HG03457 (cell line): ENCODE measurements around the gene AGAP1.

Experiments used
- ATAC-seq: cut with Tn5 transposase; IDR thresholded peaks from one replicate; pipeline ENCODE4 v1.9.1; 2021; ENCODE audit warnings: moderate number of reproducible peaks; ENCODE audit not compliant: unreplicated experiment

Gene AGAP1

DNA sequence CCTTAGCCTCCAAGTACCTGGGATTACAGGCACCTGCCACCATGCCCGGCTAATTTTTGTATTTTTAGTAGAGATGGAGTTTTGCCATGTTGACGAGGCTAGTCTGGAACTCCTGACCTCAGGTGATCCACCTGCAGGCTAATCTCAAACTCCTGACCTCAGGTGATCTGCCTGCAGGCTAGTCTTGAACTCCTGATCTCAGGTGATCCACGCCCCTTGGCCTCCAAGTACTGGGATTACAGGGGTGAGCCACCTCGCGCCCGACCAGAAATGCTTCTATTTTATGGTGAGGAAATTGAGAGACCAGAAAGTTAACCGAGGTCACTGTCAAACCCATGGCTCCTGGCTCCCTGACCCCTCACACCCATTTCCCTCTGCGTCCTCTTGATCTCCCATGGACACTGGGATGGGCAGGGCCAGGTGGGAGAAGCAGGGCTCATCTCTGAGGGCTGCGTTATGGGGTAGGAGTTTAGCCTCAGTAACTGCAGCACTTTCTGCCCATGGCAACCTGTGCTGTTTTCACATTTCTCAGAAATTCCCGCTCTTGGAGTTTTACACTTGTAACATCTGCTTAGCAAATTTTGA, 210.0 kb downstream of the AGAP1 start:
- no peak for ATAC-seq

DNA sequence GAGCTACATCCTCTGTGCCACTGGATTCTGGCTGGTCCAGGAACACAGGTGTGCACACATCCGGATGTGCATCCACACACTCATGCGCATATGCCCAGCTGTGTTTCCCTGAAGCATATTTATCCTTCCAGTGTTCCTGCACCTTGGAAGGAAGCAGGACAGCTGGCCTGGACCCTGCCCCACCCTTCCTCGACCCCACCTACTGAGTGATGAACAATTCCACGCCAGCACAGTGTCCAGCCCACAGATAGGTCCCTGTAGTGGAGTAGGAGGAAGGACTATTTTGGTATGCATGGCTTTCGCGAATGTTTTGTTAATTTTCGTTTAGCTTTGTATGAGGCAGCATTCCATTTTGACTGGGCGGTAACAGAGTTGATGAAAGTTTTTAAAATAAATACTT, 211.5 kb downstream of the AGAP1 start:
- no peak for ATAC-seq

DNA sequence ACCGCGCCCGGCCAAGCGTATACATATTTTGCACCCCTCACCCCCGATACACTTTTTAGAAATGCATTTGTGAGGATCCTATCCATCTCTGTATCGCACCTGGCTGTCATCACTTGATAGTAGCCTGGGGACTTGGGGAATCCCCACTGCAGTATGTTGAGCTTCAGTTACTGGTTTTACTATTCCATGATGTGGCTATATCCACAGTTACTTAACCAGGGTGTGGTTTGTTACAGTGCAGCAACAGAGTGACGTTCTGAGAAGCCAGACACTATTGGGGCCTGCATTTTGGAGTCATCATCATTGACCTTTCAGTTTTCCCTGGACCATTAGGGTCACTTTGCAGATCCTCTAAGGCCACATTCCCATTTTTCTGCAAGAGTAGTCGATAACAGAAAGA, 212.7 kb downstream of the AGAP1 start:
- ATAC-seq: no peak

DNA sequence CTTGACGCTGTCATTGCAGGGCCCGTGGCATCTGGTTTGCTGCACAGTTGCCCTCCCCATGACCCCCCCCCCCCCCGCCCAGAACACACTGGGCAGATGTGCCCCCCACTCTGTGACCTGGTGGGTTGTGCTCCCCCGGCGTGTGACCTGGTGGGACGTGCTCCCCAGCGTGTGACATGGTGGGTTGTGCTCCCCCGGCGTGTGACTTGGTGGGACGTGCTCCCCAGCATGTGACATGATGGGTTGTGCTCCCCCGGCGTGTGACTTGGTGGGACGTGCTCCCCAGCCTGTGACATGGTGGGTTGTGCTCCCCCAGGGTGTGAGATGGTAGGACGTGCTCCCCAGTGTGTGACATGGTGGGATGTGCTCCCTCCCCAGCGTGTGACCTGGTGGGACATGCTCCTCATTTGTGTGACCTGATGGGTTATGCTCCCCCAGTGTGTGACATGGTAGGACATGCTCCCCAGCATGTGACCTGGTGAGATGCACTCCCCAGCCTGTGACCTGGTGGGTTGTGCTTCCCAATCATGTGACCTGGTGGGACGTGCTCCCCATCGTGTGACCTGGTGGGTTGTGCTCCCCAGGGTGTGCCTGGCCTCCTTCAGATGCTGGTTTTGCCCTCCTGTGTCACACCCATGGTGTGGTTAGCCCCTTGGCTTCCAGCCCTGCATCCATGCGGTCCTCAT, 213.7 kb downstream of the AGAP1 start:
- no peak for ATAC-seq

DNA sequence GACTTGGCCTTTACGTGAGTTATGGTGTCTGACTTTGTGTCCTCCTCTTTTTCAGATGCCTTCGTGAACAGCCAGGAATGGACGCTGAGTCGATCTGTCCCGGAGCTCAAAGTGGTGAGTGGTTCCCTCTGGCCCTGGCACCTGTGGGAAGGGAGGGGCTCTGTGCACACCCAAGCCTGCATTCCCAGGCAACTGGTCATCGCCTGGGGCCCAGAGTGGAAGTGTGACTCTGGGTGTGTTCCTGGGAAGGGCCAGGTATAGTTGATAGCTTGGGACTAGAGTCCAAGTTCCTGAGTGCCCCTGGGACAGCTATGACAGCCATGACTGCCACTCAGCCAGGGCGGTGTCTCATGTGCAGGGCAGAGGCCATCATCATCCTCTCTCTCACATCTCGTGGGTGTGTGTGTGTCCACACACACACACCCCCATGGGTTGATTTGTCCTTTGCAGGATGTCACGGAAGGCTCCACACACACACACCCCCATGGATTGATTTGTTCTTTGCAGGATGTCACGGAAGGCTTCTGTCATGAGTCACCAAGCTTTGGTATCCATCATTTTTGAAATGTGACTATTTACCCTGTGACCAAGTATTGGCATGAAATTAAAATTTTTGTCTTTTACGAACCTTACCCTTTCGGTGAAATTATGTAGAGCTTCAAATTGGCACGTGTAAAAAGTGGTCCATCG, 215.4 kb downstream of the AGAP1 start:
- no peak for ATAC-seq

DNA sequence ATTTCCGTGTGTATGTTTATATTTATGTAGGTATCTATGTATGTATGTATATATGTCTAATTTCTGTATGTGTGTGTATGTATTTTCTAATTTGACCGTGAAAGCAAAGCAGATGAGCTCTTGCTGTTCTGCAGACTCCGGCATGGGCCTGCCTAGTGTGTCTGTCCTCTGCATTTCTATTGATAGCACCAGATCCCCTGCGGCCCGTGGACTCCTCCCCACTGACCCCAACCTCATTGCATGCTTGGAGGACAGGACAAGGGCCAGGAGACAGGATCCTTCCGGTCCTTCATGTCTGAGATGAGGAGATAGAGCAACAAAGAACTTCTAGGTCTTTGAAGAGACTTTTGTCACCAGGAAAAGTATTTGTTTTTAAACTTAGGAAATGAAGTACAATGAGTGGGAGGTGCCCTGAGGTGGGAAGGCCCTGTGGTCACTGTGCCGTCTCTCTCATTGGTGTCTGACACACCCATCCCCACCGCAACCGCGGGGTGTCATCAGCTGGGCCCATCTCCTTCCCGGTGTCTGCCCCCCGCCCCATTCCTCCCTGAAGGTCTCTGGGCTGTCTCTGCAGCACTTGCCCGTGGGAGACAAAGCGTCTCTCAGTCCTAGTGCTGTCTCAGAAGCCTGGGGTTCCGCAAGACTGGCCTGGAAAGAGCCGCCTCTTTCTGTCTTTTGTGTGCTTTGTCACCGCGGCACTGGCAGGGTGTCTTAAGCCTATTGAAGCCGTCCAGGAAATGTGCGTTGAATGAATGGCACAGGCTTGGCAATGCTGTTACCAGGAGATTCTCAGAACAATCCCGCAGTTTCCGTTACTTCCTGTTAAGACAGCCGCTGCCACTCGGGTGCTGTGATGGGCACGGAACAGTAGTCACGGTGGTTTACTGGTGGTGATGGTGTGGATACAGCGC, 216.4 kb downstream of the AGAP1 start:
- no peak for ATAC-seq

DNA sequence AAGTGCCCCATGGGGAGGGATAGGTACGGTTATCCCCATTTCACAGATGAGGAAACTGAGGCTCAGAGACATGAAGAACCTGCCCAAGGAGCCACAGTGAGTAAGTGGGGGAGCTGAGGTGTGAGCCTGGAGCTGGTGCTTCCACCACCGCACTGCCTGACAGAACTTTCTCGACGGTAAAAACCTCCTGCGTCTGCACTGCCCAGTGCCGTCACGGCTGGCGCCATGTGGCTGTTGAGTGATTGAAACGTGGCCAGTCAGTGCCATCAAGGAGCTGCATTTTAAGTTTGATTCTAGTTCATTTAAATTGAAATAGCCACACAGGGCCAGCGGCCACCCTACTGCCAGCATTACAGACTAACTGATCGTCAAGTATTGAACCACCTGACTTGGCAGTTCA, 217.1 kb downstream of the AGAP1 start:
- no peak for ATAC-seq

DNA sequence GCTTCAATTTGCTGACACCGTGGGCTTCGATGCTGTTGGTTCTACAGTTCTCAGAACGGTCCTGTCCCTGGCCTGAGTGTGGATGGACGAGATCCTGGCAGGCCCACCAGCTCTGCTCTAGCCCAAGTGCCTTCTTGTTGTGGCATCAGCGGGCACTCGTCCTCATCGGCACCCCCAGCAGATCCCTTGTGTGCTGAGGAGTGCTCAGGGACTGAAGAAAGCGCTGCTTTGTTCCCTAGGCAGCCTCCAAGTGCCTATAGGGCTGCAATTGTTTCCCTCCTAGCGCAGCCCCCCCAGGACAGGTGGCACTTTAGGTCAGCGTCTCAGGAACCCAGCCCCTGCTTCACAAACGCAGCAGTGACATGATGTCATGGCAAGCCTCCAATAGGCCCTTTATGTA, 217.7 kb downstream of the AGAP1 start:
- ATAC-seq: no peak

DNA sequence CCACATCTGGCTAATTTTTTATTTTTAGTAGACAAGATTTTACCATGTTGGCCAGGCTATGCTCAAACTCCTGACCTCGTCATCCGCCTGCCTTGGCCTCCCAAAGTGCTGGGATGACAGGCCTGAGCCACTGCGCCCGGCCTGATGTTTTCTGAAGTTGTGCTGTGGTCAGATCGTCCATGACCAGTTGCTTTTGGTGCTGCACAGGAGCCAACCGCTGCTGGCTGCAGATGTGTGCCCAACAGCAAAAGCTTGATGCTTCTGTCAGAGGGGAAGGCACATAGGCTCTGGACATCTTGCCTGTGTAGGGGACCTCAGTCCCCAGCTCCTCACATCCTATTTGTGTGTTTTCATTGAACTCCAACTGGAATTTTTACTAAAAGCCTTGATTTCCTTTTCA, 218.3 kb downstream of the AGAP1 start:
- ATAC-seq: no peak

DNA sequence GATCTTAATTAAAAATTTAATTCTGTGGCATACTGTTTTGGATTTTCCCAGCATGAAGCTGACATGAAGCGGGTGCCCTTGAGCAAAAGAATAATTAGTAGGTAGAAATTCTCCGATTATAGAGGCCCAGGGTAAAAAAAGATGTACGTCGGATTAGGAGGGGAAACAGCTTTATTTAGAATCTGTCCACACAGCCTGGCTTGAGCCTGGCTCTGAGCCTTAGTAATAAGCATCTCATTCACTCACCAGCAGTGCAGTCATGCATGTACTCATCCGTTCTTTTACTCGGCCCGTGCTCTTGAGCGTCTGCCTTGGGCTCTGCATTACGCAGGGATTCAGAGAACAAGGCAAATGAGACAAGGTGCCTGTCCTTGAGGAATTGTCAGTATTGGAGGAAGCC, 219.3 kb downstream of the AGAP1 start:
- ATAC-seq: no peak

DNA sequence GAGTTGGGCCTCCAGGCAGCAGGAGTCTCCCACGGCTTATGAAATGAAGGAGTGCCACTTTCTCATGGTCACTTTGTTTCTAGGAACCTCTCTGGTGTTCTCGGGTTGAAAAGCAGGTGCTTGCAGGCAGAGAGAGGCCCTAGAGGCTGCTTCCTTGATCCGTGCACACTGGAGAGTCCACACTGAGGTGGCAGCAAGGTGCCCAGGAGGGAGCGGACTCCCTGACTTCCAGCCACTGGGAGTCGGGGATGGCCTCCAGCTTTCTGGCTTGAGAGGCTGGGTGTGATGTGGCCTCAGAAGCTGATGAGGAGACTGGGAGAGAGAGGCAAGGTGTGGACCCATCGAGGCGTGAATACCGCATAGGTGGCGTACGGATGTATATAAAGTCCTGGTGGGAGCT, 221.8 kb downstream of the AGAP1 start:
- ATAC-seq: no peak

DNA sequence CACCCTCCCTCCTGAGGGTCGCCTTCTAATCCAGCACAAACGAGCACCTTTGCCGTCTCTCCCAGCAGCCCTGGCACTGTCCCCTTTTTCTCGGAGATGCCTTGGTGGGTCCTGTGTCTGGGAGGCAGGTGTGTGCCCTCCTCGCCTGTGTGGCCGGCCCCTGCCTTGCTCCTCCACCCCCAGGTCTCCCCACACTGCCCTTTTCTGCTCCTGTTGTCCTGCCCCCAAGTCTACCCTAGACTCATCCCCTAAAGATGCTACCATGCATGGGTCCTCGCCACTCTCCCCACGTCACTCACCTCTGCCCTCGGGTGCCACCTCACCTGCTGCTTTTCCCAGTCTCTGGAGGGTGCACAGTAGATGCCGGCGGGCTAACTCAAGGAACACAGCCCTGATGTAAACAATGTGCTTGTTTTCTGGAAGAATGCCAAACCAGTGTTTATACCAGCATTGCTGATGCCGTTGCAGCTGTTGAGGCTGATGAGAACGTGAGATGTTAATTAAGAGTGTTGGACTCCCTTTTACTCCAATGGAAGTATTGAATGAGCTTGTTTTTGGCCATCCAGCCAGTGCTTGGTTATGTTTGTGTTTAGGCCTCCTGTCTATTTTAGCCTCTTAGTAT, 223.1 kb downstream of the AGAP1 start:
- ATAC-seq: no peak

DNA sequence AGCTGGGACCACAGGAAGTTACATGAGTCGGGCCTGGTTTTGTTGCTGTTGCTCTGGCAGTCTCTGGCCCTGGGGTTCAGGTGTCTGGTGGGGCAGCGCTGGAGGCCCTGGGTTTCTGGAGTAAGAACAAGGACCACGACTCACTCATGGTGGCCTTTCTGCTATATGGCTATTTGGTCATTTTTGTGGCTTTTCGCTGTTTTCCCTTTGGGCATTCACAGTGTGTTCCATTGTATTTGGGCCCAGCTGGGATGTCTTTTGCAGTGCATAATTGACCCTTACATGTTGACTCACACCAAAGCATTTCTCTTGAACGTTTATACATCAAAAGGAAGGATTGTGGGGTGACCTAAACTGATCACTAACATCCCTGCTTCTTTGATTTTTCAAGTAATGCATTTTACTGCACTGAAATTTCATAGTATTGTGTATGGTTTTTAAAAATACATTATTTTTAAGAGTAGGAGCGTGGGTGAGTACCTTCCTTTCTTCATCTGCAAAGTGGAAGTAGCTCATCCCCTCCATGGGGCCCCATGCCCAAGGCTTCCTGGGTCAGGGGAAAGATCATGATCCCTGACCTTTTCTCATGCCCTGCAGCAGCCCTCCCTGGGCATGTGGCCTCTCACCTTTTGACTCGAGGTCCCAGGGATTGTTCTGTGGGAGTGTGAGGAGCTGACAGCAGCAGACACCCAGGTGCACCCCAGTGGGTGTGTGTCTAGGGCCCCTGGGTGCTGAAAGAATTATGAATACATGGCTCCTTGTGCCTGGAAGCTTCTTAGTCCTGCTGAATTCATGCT, 225.5 kb downstream of the AGAP1 start:
- ATAC-seq: no peak

DNA sequence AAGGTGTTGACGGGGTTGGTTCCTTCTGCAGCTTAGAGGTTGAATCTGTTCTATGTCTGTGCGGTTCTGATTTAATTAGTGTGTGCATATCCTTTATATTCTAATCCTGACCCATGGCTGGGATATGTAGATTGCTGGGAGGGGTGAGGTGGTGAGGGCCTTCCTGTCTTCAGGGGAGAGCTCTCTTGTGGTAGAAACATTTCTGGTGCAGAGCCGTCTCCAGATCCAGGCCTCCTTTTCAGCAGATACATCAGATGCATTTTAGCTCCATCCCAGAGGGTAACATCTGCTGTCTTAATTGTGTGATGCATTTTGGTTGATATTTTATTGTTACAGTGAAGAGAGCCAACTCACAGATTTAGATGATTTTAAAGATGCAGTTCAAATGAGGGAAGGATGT, 227.8 kb downstream of the AGAP1 start:
- no peak for ATAC-seq

DNA sequence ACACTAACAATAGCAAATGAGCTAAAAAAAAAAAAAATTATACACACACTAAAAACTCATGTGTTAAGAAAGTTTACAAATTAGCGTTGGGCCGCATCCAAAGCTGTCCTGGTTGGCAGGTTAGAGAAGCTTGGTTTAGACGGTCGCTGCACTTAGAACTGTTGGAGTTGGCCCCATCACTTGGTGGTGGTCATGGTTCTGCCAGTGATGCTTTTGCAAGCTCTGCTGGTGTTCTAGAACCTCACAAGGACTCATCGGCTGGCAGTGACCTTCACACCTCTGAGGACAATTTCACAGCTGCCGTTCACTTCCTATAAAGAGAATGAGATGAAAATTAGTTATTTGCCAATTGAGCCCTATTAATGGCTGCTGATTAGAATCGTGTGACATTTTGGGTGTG, 229.0 kb downstream of the AGAP1 start:
- ATAC-seq: no peak

DNA sequence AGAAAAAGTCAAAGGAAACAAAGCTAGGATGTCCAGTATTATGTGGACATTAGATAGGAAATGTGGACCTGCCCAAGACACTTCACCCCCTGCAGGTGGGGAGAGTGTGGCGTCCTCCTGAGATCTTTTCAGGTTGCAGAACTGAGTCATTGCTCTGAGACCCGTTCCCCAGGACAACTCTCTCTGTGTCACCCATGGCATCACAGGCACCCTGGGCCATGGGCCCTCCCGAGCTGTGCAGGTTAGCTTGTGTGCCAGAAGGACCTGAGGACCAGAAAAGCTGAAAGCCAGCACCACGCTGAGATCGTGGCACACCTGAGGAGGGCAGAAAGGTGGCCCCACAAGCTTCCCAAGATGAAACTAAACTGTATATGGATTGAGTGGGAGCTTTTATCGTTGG, 229.5 kb downstream of the AGAP1 start:
- ATAC-seq: no peak

DNA sequence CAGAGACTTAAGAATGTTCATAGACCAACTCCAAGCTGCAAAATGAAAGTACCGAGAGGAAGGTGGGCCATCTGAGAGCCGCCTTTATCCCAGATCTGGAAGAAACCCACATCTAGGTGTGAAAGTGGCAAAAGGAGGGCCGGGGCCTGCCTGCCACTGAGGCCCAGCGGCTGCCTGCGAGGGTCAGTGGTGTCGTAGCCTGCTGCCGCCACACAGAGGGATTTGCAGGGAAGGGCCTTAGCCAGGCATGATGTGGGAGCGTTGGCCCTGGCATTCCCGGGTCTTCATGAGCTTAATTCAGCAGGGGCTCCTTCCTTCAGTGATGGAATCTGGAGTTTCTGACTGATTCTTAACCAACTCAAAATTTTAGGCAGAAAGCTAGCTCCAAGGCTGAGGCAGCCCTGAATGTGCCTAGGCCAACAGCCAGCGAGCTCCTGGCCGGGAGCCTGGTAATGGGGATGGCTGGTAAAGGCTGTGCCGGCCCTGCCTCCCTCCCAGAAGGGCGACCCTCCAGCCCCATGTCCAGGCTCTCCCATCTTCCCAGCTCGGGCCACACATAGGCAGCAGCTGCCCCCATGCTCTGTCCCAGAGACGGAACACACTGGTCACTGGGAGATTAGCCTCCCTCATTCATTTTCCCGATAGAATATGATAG, 230.1 kb downstream of the AGAP1 start:
- no peak for ATAC-seq

DNA sequence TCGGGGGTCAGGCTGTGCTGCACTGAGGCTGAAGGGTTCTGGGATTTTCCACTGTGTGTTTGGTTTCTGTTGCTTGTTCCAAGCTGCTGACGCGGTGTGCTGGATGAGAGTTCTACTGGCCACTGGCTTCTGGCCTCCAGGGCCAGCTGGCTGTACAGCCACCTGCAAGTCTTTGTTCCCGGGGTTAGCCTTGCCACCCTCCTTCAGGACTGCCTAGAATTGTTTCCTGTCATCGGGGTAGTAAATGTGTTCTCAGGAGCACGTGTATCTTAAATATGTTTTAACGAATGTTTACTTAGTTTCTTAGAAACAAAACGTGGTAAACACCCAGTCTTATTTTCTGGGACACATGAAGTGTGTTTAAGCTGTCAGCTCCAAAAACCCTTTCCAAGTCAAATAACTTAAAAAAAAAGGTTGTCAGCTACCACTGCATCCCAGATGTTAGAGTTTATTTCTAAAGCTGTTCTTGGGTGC, 231.2 kb downstream of the AGAP1 start:
- ATAC-seq: no peak

DNA sequence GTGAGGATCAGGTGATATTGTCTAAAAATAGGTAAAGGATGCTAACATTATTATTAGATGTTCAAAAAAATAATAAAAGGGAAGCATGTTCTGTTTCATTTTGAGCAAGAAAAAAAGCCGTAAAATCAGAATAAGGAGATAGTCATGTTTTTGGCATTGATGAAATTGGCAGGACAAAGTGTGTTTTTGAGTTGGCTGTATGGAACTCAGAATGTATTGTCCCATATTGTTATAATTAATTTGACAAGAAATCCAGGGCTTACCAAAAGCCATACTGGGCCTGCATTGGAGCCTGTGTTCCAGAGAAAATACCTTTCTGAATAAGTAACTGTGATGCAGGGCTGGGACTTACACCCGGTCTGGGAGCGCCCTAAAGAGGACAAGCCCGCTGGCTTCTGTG, 232.0 kb downstream of the AGAP1 start:
- ATAC-seq: no peak

DNA sequence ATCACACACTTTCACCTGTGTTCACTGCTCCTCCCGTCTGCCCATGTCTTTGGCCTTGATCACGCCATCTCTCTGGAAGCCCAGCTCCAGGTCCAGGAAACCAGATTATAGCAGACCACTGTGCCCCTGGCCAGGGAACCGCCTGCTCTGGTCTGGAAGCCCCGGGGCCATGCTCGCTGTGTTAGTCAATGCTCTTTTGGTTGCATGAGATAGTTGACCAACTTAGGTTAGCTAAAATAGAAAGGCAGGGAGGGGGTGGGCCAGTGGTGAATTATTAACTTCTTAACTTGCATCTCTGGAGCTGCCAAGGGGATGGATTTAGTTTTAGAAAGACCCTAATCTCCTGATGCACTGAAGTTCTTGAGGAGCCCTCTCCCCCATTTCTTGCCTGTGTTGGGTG, 232.7 kb downstream of the AGAP1 start:
- ATAC-seq: no peak
